Mesodermal cell (in vitro differentiated cells): ENCODE measurements around the gene RAB8B.
A peak's percentile ranks its signal among the peaks of the same experiment; 100 is the strongest.

Experiments used
- H3K27ac ChIP-seq: 2 replicates; pipeline ENCODE4 v1.7.0; 2013; ENCODE audit warnings: mild to moderate bottlenecking, low read depth, low read length, moderate library complexity; ENCODE audit not compliant: severe bottlenecking
- H3K36me3 ChIP-seq: 2 replicates; pipeline ENCODE4 v1.7.1; 2013; ENCODE audit warnings: mild to moderate bottlenecking, low read length, moderate library complexity; ENCODE audit not compliant: control insufficient read depth, insufficient read depth
- H3K4me1 ChIP-seq: one replicate; pipeline ENCODE4 v1.7.1; 2013; ENCODE audit warnings: mild to moderate bottlenecking, low read length; ENCODE audit not compliant: insufficient read depth, control insufficient read depth, poor library complexity, severe bottlenecking
- H3K4me3 ChIP-seq: 2 replicates; pipeline ENCODE4 v1.7.0; 2013; ENCODE audit warnings: low read length, control low read depth, mild to moderate bottlenecking; ENCODE audit not compliant: insufficient read depth, poor library complexity, severe bottlenecking; ENCODE audit errors: extremely low read depth
- H3K9me3 ChIP-seq: 2 replicates; pipeline ENCODE4 v1.7.1; 2013; ENCODE audit warnings: mild to moderate bottlenecking, low read length, moderate library complexity; ENCODE audit not compliant: control insufficient read depth
- WGBS, 2 experiments: methylation state at CpG; one replicate each; pipeline ENCODE4 v1.1.5; 2013; ENCODE audit warnings: missing lambda C conversion rate in 2 of 2; ENCODE audit not compliant: insufficient coverage in 2 of 2; 5-methylcytosine and 5-hydroxymethylcytosine counted together

The RAB8B gene

DNA sequence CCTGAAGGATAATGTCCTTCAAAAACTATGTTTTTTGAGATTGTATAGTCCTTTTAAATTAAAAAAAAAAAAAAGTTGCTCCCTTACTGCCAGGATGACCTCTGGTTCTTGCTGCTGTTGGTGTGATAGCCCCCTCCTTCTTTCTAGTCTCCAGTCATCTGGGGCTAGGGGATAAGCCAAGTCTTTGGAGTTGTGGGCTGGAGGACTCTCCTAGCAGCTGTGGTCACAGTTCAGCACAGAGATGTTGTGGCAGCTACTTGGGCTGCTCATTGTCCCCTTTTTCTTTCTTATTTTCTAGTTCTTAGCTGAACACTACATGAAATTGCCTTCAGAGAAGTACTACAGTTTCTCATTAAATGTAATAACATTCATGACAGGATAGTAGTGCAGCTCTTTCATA is 48.8 kb downstream of the RAB8B start:
- no peak overlapping the region for H3K4me3 ChIP-seq
- peaks cover 8% of the 10 kb centered on the region for H3K9me3 ChIP-seq
- H3K4me1 ChIP-seq, result no peaks in the 10 kb centered on the region
- H3K27ac ChIP-seq, result no peak overlapping the region
- peaks cover 11% of the 10 kb centered on the region for H3K36me3 ChIP-seq

DNA sequence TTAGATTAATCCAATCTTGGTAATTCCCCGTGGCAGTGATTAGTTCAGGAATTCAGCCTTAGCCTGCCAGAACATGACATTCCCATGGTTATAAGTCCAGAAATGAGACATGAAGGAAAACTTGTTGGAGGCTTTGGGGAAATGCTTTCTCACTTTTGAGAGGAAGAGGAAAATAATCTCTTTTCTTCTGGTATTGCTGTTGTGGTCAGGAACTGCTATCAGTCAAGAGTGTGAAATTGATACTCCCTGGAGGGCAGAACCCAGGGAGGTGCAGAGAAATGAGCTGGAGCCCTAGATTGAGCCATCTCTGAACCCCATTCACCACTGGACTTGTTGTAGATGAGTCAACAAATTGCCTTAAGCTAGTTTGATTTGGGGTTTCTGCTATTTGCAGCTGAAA is 49.4 kb downstream of the RAB8B start:
- H3K36me3 ChIP-seq, result peaks cover 11% of the 10 kb centered on the region
- H3K4me1 ChIP-seq, result no peaks in the 10 kb centered on the region
- WGBS, 2 experiments, result 83 to 100% methylated on average over 1 of the region's 1 CpG
- H3K4me3 ChIP-seq, result no peak overlapping the region
- H3K9me3 ChIP-seq, result peaks cover 12% of the 10 kb centered on the region
- H3K27ac ChIP-seq, result no peak overlapping the region

DNA sequence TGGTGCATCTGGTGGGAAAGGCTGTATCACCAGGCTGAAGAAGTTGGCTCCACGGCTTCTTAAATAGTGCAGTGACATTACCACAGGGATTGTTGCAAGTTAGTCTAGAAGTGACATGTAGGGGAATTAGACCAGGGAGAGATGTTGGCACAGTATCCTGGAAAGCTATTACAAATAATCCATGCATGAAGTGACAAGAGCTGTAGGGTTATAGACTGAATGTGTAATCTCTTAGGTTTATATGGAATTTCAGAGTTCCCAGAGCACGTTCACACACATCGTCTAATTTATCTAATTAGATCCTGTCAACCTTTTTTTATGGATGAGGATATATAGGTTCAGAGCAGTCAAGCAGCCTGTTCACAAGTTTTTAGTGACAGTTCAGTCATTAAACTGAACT is 50.7 kb downstream of the RAB8B start:
- Histone ChIP-seq H3K4me1 (peaks cover 5% of the 10 kb centered on the region), H3K4me3 (no peak overlapping the region), H3K27ac (no peak overlapping the region), H3K36me3 (peaks cover 12% of the 10 kb centered on the region), H3K9me3 (peaks cover 16% of the 10 kb centered on the region)
- 100% methylated on average over 1 of the region's 3 CpGs for WGBS, 2 experiments

DNA sequence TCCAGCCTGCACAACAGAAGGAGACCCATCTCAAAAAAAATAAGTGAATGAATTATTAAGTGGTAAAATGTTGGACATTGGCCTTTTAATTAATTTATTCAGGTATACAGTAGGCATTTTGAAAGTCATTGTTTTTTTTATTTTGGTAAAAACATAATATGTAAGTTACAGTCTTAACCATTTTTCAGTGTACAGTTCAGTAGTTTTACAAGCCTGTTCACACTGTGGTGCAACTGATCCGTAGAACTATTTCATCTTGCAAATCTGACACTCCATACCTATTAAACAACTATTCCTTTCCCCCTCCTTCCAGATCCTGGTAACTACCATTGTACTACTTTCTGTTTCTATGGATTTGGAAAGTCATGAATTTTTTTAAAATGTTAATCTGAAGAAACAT is 51.9 kb downstream of the RAB8B start:
- Histone ChIP-seq H3K27ac (no peak overlapping the region), H3K4me1 (peaks cover 5% of the 10 kb centered on the region), H3K36me3 (peaks cover 25% of the 10 kb centered on the region), H3K9me3 (peaks cover 16% of the 10 kb centered on the region), H3K4me3 (no peak overlapping the region)
- WGBS, 2 experiments, result 100% methylated on average over 1 of the region's 1 CpG; no CpG with 5 or more reads in 1 of the 2 experiments

DNA sequence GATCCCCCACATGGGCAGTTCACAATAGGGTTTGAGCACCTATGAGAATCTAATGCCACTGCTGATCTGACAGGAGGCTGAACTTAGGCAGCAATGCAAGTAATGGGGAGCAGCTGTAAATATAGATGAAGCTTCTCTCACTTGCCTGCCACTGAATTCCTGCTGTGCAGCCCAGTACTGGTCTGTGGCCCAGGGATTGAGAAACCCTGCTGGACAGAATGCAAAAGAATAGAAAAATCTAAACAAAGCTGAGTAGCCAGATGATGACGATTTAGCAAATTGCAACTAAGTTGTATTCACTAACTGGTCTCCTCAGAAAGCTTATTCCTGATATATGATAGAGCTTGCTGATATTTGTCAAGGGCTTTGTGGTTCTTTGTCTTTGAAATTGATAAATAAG is 53.7 kb downstream of the RAB8B start:
- H3K27ac ChIP-seq, result no peak overlapping the region
- peaks cover 5% of the 10 kb centered on the region for H3K4me1 ChIP-seq
- H3K4me3 ChIP-seq, result no peak overlapping the region
- H3K9me3 ChIP-seq, result peaks cover 16% of the 10 kb centered on the region
- peaks cover 31% of the 10 kb centered on the region for H3K36me3 ChIP-seq
- 100% methylated on average over 1 of the region's 1 CpG for WGBS, 2 experiments

DNA sequence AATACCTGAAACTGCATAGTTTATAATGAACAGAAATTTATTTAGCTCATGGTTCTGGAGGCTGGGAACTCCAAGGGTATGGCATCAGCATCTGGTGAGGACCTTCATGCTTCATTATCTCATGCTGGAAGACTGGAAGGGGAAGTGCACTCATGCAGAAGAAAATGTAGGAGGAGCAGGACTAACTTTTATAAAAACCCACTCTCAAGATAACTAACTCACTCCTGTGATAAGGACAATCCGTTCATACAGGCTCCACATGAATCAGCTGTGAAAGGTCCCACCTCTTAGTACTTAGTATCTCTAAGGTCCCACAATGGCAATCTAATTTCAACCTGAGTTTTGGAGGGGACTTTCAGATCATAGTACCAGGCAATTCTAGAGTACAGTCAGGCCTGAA is 54.4 kb downstream of the RAB8B start:
- Histone ChIP-seq H3K4me1 (peaks cover 5% of the 10 kb centered on the region), H3K4me3 (no peak overlapping the region), H3K9me3 (peaks cover 16% of the 10 kb centered on the region), H3K27ac (no peak overlapping the region), H3K36me3 (peaks cover 31% of the 10 kb centered on the region)
- 71 to 100% methylated on average over 1 of the region's 1 CpG for WGBS, 2 experiments

DNA sequence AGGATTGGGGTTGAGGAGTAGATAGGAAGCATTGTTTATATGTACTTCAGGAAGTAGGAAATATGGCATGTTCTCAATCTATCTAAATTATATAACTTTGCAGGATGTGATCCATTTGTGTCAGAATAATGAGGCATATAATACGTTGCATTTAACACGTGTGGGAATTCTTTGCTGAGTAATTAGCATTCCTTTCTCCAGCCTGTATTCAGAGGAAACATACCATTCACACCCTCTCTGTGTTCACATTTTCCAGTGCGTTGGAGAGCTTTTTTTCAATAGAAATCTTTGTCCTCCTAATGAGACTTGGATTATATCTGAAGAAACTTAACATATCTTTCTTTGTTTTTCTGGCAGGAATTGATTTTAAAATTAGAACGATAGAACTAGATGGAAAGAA is 55.0 kb downstream of the RAB8B start:
- Histone ChIP-seq H3K27ac (no peak overlapping the region), H3K4me1 (peaks cover 5% of the 10 kb centered on the region), H3K36me3 (peaks cover 37% of the 10 kb centered on the region), H3K9me3 (peaks cover 16% of the 10 kb centered on the region), H3K4me3 (no peak overlapping the region)
- no CpG with 5 or more reads among the region's 4 CpGs for WGBS, 2 experiments

DNA sequence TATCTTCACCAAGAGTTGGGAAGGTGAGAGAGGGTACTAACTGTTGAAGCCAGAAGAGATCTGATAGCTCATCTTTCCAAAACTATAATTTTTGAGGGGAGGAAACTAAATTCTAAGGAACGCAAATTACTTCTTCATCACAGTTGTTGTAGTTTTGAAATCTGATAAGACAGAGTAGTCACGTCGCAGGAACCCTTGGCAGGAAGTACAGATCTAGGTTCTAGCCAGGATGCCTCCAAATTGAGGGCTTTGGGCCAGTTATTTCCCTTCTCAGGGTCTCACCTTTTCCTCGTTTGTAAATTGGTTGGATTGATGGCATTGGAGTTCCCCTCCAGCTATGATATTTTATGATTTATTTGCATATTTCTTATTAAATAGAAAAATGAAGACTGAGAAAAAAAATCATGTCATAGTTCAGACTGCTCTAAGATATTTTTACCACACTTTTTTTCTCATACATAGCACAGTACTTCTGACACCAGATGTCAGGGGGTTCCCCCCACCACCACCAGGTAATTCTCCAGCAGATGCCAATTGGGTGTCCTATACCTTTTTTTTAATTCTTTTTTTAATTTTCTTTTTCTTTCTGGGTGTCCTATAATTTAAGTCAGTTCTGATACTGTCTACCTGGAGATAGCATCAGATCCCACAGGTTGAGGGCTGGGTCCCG is 55.7 kb downstream of the RAB8B start:
- Histone ChIP-seq H3K4me1 (peaks cover 5% of the 10 kb centered on the region), H3K36me3 (peaks cover 38% of the 10 kb centered on the region), H3K9me3 (peaks cover 16% of the 10 kb centered on the region), H3K4me3 (no peak overlapping the region), H3K27ac (no peak overlapping the region)
- WGBS, 2 experiments, result 90 to 93% methylated on average over 2 of the region's 5 CpGs

DNA sequence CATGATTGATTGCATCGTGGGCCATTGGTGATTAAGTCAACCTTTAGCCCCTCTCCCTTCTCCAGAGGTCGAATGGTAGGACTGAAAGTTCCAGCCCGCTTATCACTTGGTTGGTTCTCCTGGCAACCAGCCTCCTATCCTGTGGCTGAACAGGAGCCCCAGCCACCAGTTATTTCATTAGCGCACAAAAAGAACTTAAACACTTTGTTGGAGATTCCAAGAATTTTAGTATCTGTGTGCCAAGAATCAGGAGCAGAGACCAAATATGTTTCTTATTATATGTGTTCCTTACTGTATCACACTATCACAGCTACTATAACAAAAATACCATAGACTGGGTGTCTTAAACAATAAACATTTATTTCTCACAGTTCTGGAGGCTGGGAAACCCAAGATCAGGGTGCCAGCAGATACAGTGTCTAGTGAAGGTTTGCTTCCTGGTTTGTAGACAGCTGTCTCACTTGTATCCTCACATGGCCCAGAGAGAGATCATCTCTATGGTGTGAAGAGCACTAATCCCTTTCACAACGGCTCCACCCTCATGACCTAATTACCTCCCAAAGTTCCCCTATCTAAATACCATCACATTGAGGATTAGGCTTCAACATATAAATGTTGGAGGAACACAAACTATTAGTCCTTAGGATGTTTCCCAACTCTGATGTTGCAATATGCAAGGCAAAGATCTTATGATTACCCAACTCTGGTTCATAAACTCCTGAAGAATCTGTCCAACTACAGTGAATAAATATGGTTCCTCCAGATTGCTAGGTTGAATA is 57.5 kb downstream of the RAB8B start:
- 100% methylated on average over 1 to 3 of the region's 5 CpGs for WGBS, 2 experiments
- no peak overlapping the region for H3K4me3 ChIP-seq
- H3K4me1 ChIP-seq, result peaks cover 8% of the 10 kb centered on the region
- H3K27ac ChIP-seq, result no peak overlapping the region
- peaks cover 16% of the 10 kb centered on the region for H3K9me3 ChIP-seq
- peaks cover 37% of the 10 kb centered on the region for H3K36me3 ChIP-seq

DNA sequence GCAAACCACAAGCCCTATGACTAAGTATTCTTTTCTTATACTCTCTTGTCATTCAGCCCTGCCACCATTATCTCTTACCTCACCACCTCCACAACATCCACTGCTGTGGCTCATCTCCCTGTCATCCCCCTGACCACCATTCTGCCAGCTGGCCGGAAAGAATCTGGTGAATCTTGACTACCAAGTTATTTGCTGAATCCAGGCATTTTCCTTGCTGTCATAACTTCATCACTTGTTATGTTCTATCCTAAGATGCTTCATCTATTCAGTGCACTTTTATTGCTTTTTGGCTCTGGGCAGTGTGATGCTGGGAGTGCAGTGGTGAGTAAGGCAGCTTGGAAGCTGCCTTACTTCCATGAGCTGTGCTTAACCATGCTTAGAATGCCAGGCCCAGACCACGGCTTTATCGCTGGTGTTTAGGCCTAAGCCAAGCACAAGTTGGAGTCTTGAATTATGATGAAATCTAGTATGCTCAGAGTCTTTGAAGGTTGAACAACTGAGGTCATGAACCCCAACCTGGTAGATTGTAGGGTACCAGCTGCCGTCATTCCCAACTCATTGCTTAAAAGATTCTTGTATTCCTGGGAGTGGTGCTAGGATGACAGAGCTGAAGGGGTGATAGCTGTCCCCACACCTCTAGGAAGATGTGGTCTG is 61.0 kb downstream of the RAB8B start:
- 96 to 97% methylated on average over 3 to 4 of the region's 4 CpGs for WGBS, 2 experiments
- H3K9me3 ChIP-seq, result no peaks in the 10 kb centered on the region
- H3K4me1 ChIP-seq, result peaks cover 7% of the 10 kb centered on the region
- peaks cover 36% of the 10 kb centered on the region for H3K36me3 ChIP-seq
- no peak overlapping the region for H3K4me3 ChIP-seq
- H3K27ac ChIP-seq, result peak overlapping the region; percentile 20

DNA sequence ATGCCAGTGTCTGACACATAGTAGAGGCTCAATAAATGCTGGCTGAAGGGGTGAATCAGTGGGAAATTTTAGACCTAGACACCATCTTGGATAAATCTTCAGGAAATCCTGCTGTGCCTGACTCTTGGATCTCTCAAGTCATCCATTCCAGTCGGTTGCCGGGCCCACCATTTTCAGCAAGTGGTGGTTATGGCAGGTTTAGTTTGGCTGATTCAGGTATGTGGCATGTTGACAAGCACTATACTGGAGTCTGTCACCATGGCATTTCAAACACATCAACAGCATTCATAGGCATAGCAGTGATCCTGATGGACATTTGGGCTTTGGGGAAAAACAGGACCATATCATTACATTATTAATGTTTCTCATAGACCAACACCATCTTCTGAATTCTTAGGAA is 62.3 kb downstream of the RAB8B start:
- H3K9me3 ChIP-seq, result no peaks in the 10 kb centered on the region
- no CpG with 5 or more reads among the region's 2 CpGs for WGBS, 2 experiments
- H3K36me3 ChIP-seq, result peaks cover 23% of the 10 kb centered on the region
- no peak overlapping the region for H3K27ac ChIP-seq
- peaks cover 15% of the 10 kb centered on the region for H3K4me1 ChIP-seq
- no peak overlapping the region for H3K4me3 ChIP-seq
